HepG2 (cell line): Measurements from ENCODE around the gene MC3R. TPM values are rescaled to one million over a fixed set of nuclear protein-coding genes. Genes with fewer than 3 reads are reported as not detected.

Experiments used
- HMG20B ChIP-seq: conservative IDR thresholded peaks from 2 replicates; pipeline ENCODE4 v1.6.1; 2016; ENCODE audit warnings: missing genetic modification reagents, missing compliant biosample characterization
- KIAA2018 ChIP-seq: sonication (generic); formaldehyde crosslinking; IDR thresholded peaks from 2 replicates; pipeline ENCODE4 v1.5.0; 2020; ENCODE audit warnings: mild to moderate bottlenecking, missing genetic modification reagents, borderline replicate concordance
- NAIF1 ChIP-seq: sonication (generic); formaldehyde crosslinking; IDR thresholded peaks from 2 replicates; pipeline ENCODE4 v1.5.0; 2020; ENCODE audit warnings: mild to moderate bottlenecking, missing genetic modification reagents, borderline replicate concordance
- SIX1 ChIP-seq: sonication (generic); formaldehyde crosslinking; IDR thresholded peaks from 2 replicates; pipeline ENCODE4 v1.4.0; 2020; ENCODE audit warnings: missing genetic modification reagents, borderline replicate concordance
- ZNF224 ChIP-seq: sonication (generic); formaldehyde crosslinking; IDR thresholded peaks from 2 replicates; pipeline ENCODE4 v1.5.0; 2020; ENCODE audit warnings: mild to moderate bottlenecking, missing genetic modification reagents
- ZNF33B ChIP-seq: sonication (generic); formaldehyde crosslinking; IDR thresholded peaks from 2 replicates; pipeline ENCODE4 v1.5.1; 2020; ENCODE audit warnings: mild to moderate bottlenecking, missing genetic modification reagents
- ZNF577 ChIP-seq: sonication (generic); formaldehyde crosslinking; IDR thresholded peaks from 2 replicates; pipeline ENCODE4 v1.4.0; 2020; ENCODE audit warnings: mild to moderate bottlenecking, low read depth, missing genetic modification reagents, borderline replicate concordance
- polyA plus RNA-seq, 8 experiments: library from polyadenylated mRNA; depleted of rRNA in 3 of 8; stranded (reverse) in 7 of 8; unstranded in 1 of 8; fragments of >200 nt; fragmentation: Illumina TruSeq in 4 of 8; extraction: Trizol in 4 of 8; gene quantifications; 2 replicates each; pipeline versions ENCODE4 v1.2.1 to v1.2.3, GENCODE V29; 2011 to 2016; ENCODE audit warnings: low read depth in 4 of 8, missing spikeins in 1 of 8, mixed read lengths in 1 of 8; ENCODE audit not compliant: insufficient read depth in 1 of 8
- total RNA-seq, 5 experiments: library from RNA; depleted of rRNA; stranded (reverse); fragments of >200 nt; fragmentation: Illumina TruSeq; extraction: Trizol; gene quantifications; 2 replicates each; pipeline ENCODE4 v1.2.3, GENCODE V29; 2016; ENCODE audit warnings: low read depth in 1 of 5
- TF ChIP-seq, protein P1 (sequence below), 2 experiments: sonication (generic) in 1 of 2; formaldehyde crosslinking in 1 of 2; IDR thresholded peaks; 2 replicates each; pipeline versions ENCODE4 v1.5.1 to v1.6.1; 2011 to 2020; ENCODE audit warnings: borderline replicate concordance in 1 of 2, low read depth in 1 of 2, low read length in 1 of 2, mild to moderate bottlenecking in 1 of 2, missing genetic modification reagents in 1 of 2, moderate library complexity in 1 of 2
- TF ChIP-seq, protein P2 (sequence below): sonication (generic); formaldehyde crosslinking; IDR thresholded peaks from 2 replicates; pipeline ENCODE4 v1.5.0; 2020; ENCODE audit warnings: mild to moderate bottlenecking, low read depth, missing genetic modification reagents, borderline replicate concordance
- TF ChIP-seq, protein P3 (sequence below): sonication (generic); formaldehyde crosslinking; IDR thresholded peaks from 2 replicates; pipeline ENCODE4 v1.4.0; 2020; ENCODE audit warnings: mild to moderate bottlenecking, missing genetic modification reagents
- TF ChIP-seq, protein P4 (sequence below): sonication (generic); formaldehyde crosslinking; IDR thresholded peaks from 2 replicates; pipeline ENCODE4 v1.4.0; 2020; ENCODE audit warnings: missing genetic modification reagents
- TF ChIP-seq, protein P5 (sequence below): sonication (generic); formaldehyde crosslinking; IDR thresholded peaks from 2 replicates; pipeline ENCODE4 v1.5.0; 2020; ENCODE audit warnings: mild to moderate bottlenecking, missing genetic modification reagents

MC3R gene
- total and polyA plus RNA-seq, 2 of the 13 experiments (the other 11 are each of a cell fraction or from before 2014, with no cell fraction given) = not detected

- TF ChIP-seq KIAA2018 (CRISPR knock-in tag) = no peak
- TF ChIP-seq, protein P1, sequence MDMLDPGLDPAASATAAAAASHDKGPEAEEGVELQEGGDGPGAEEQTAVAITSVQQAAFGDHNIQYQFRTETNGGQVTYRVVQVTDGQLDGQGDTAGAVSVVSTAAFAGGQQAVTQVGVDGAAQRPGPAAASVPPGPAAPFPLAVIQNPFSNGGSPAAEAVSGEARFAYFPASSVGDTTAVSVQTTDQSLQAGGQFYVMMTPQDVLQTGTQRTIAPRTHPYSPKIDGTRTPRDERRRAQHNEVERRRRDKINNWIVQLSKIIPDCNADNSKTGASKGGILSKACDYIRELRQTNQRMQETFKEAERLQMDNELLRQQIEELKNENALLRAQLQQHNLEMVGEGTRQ (IDR thresholded peaks at IDR 0.05; ENCODE audit: low read depth, low read length) = no peak
- TF ChIP-seq, protein P1 (CRISPR knock-in tag; IDR thresholded peaks at IDR 0.05; ENCODE audit: borderline replicate concordance) = no peak
- TF ChIP-seq, protein P2, sequence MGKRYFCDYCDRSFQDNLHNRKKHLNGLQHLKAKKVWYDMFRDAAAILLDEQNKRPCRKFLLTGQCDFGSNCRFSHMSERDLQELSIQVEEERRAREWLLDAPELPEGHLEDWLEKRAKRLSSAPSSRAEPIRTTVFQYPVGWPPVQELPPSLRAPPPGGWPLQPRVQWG (CRISPR knock-in tag) = no peak
- TF ChIP-seq SIX1 = no peak
- TF ChIP-seq, protein P3, sequence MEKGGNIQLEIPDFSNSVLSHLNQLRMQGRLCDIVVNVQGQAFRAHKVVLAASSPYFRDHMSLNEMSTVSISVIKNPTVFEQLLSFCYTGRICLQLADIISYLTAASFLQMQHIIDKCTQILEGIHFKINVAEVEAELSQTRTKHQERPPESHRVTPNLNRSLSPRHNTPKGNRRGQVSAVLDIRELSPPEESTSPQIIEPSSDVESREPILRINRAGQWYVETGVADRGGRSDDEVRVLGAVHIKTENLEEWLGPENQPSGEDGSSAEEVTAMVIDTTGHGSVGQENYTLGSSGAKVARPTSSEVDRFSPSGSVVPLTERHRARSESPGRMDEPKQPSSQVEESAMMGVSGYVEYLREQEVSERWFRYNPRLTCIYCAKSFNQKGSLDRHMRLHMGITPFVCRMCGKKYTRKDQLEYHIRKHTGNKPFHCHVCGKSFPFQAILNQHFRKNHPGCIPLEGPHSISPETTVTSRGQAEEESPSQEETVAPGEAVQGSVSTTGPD (CRISPR knock-in tag) = no peak
- no peak for TF ChIP-seq ZNF224 (CRISPR knock-in tag)
- TF ChIP-seq, protein P4, sequence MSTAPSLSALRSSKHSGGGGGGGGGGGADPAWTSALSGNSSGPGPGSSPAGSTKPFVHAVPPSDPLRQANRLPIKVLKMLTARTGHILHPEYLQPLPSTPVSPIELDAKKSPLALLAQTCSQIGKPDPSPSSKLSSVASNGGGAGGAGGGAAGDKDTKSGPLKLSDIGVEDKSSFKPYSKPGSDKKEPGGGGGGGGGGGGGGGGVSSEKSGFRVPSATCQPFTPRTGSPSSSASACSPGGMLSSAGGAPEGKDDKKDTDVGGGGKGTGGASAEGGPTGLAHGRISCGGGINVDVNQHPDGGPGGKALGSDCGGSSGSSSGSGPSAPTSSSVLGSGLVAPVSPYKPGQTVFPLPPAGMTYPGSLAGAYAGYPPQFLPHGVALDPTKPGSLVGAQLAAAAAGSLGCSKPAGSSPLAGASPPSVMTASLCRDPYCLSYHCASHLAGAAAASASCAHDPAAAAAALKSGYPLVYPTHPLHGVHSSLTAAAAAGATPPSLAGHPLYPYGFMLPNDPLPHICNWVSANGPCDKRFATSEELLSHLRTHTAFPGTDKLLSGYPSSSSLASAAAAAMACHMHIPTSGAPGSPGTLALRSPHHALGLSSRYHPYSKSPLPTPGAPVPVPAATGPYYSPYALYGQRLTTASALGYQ (CRISPR knock-in tag) = no peak
- TF ChIP-seq ZNF33B (CRISPR knock-in tag) = no peak
- TF ChIP-seq, protein P5, sequence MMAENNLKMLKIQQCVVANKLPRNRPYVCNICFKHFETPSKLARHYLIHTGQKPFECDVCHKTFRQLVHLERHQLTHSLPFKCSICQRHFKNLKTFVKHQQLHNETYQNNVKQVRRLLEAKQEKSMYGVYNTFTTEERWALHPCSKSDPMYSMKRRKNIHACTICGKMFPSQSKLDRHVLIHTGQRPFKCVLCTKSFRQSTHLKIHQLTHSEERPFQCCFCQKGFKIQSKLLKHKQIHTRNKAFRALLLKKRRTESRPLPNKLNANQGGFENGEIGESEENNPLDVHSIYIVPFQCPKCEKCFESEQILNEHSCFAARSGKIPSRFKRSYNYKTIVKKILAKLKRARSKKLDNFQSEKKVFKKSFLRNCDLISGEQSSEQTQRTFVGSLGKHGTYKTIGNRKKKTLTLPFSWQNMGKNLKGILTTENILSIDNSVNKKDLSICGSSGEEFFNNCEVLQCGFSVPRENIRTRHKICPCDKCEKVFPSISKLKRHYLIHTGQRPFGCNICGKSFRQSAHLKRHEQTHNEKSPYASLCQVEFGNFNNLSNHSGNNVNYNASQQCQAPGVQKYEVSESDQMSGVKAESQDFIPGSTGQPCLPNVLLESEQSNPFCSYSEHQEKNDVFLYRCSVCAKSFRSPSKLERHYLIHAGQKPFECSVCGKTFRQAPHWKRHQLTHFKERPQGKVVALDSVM (CRISPR knock-in tag) = no peak
- TF ChIP-seq ZNF577 (CRISPR knock-in tag) = no peak
- TF ChIP-seq HMG20B (CRISPR knock-in tag) = no peak
- no peak for TF ChIP-seq NAIF1 (CRISPR knock-in tag)
These were observed 50.8 kb downstream of the MC3R start (continued) for GRCh38 chr20:56299362-56299761.
